ENCODE data around the gene SRRM5. TPM values are rescaled to one million over a fixed set of nuclear protein-coding genes. Genes with fewer than 3 reads are reported as not detected.
A peak's percentile ranks its signal among the peaks of the same experiment; 100 is the strongest.

The SRRM5 gene
- total and polyA plus RNA-seq, 12 donors, result 0.15 to 4.7 (median 0.28) TPM; not detected in 3

DNA sequence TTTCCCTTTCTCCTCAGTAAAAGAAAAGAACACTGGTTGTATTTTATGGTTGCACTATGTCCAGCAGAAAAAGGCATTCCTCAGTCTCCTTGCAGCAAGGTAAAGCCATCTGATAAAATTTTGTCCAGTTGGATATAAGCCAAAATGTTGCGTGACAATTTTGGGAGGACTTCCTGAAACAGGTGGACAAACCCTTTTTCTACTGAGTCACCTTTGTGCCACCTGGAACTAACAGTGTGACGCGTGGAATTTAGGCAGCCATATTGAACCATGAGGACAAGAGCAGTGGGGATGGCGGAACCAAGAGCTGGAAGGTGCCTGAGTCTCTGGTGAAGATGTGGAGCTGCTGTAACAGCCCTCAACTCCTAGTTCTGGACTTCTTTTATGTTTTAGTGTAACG lies 19.6 kb downstream of the SRRM5 start:
- TF ChIP-seq POLR2A (IDR thresholded peaks at IDR 0.05), result no peak
- TF ChIP-seq, protein P1, sequence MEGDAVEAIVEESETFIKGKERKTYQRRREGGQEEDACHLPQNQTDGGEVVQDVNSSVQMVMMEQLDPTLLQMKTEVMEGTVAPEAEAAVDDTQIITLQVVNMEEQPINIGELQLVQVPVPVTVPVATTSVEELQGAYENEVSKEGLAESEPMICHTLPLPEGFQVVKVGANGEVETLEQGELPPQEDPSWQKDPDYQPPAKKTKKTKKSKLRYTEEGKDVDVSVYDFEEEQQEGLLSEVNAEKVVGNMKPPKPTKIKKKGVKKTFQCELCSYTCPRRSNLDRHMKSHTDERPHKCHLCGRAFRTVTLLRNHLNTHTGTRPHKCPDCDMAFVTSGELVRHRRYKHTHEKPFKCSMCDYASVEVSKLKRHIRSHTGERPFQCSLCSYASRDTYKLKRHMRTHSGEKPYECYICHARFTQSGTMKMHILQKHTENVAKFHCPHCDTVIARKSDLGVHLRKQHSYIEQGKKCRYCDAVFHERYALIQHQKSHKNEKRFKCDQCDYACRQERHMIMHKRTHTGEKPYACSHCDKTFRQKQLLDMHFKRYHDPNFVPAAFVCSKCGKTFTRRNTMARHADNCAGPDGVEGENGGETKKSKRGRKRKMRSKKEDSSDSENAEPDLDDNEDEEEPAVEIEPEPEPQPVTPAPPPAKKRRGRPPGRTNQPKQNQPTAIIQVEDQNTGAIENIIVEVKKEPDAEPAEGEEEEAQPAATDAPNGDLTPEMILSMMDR (IDR thresholded peaks at IDR 0.05), result no peak
- no peak for DNase-seq
- Histone ChIP-seq H3K27ac (no peak overlapping the region), H3K9me3 (replicated peaks in 1 of 3) (no peaks in the 10 kb centered on the region), H3K27me3 (no peaks in the 10 kb centered on the region), H3K4me1 (replicated peaks in 1 of 2) (peaks cover 8 to 16% of the 10 kb centered on the region in 2 donors), H3K4me3 (no peak overlapping the region), H3K36me3 (replicated peaks in 1 of 2) (no peaks in the 10 kb centered on the region)
- WGBS, 4 donors, result 85 to 93% (median 91%) methylated on average over 5 of the region's 5 CpGs
- intact Hi-C loops (cut with DNase I), result no loop called here

GRCh38 chr19:43633520-43633919 lies 21.6 kb downstream of the SRRM5 start:
- no peaks in the 10 kb centered on the region for H3K27me3 ChIP-seq
- 39 to 57% (median 50%) methylated on average over 4 of the region's 4 CpGs for WGBS, 4 donors
- H3K9me3 ChIP-seq (replicated peaks in 1 of 3), result no peaks in the 10 kb centered on the region
- H3K4me3 ChIP-seq, result no peak overlapping the region
- intact Hi-C loops (cut with DNase I), result no loop called here
- peaks cover 8 to 17% of the 10 kb centered on the region in 2 donors for H3K4me1 ChIP-seq (replicated peaks in 1 of 2)
- H3K36me3 ChIP-seq (replicated peaks in 1 of 2), result no peaks in the 10 kb centered on the region
- DNase-seq, result peak in 4 of 7 donors; percentile 42 to 67 (median 56)
- TF ChIP-seq POLR2A (IDR thresholded peaks at IDR 0.05), result no peak
- TF ChIP-seq, protein P1 (IDR thresholded peaks at IDR 0.05), result no peak
- peak overlapping the region in 4 of 5 donors; percentile 1 to 66 (median 42) for H3K27ac ChIP-seq

DNA sequence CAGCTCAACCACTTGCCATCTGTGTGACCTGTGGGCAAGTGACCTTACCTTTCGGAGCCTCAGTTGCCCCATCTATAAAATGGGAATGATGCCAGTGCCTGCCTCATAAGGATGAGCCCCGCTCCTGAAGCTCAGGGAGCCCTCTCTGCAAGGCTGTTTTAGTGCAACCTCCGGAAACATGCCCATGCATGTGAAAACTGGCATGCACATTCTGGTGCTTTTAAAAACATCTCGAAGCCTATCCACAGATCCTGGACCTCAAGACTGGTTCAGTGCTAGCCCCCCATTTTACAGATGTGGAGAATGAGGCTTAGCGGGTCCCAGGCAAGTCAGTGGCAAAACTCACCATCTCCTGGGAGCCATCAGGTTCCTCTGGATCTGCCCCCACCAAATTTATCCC lies 22.2 kb downstream of the SRRM5 start:
- 79 to 100% (median 87%) methylated on average over 4 to 5 of the region's 5 CpGs for WGBS, 4 donors
- H3K27me3 ChIP-seq, result no peaks in the 10 kb centered on the region
- peaks cover 12 to 22% of the 10 kb centered on the region in 2 donors for H3K4me1 ChIP-seq (replicated peaks in 1 of 2)
- TF ChIP-seq, protein P1 (IDR thresholded peaks at IDR 0.05), result no peak
- no peak for TF ChIP-seq POLR2A (IDR thresholded peaks at IDR 0.05)
- no peak for DNase-seq
- no peaks in the 10 kb centered on the region for H3K9me3 ChIP-seq (replicated peaks in 1 of 3)
- H3K36me3 ChIP-seq (replicated peaks in 1 of 2), result no peaks in the 10 kb centered on the region
- intact Hi-C loops (cut with DNase I), result no loop called here
- peak overlapping the region in 2 of 5 donors; percentile 17 to 46 for H3K27ac ChIP-seq
- no peak overlapping the region for H3K4me3 ChIP-seq

DNA sequence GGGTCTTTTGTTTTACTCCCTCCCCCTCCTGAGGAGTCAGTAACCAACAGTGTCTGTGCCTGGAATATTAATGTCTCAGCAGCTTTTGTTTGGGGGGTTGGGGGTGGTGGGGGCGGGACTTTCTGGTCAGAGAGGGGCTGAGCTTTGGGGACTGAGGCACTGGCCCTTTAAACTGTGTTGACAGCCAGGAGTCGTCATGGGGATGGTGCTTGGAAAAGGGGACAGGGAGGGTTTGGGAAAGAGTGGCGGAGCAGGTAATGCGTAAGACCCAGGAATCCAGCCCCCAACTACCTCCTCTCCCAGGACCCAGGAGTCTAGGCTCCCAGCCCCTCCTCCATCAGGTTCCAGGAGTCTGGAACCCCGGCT lies 22.6 kb downstream of the SRRM5 start:
- peaks cover 14 to 22% of the 10 kb centered on the region in 2 donors for H3K4me1 ChIP-seq (replicated peaks in 1 of 2)
- DNase-seq, result no peak
- intact Hi-C loops (cut with DNase I), result no loop called here
- no peak for TF ChIP-seq POLR2A (IDR thresholded peaks at IDR 0.05)
- TF ChIP-seq, protein P1 (IDR thresholded peaks at IDR 0.05), result no peak
- no peaks in the 10 kb centered on the region for H3K27me3 ChIP-seq
- peak overlapping the region in 1 of 4 donors; percentile 51 for H3K4me3 ChIP-seq
- WGBS, 4 donors, result 29 to 43% (median 37%) methylated on average over 2 to 5 of the region's 5 CpGs
- no peaks in the 10 kb centered on the region for H3K9me3 ChIP-seq (replicated peaks in 1 of 3)
- no peaks in the 10 kb centered on the region for H3K36me3 ChIP-seq (replicated peaks in 1 of 2)
- H3K27ac ChIP-seq, result peak overlapping the region in 2 of 5 donors; percentile 40 to 52

All from adrenal gland (tissue), 12 donors.